Skeletal muscle cell (primary cell): ENCODE data around the gene GRIK1.
"Not testable (repeated sequence)": the region's sequence is repeated elsewhere in the genome, so short reads cannot be mapped to it uniquely, and the experiment has no call there.

Experiments used
- DNase-seq: peaks from one replicate; pipeline ENCODE4 v3.0.0-alpha.2; 2010; ENCODE audit warnings: low read depth
- H3K4me3 ChIP-seq: 2 replicates; pipeline ENCODE4 v1.5.1; 2011; ENCODE audit warnings: low read depth, mild to moderate bottlenecking, control low read depth, low read length, moderate library complexity

The GRIK1 gene

GRCh38 chr21:29939924-29940275 lies at the start of gene GRIK1:
GRIK1 (minus strand) TSS chr21:29939996.
- H3K4me3 ChIP-seq: peak within 1 kb of the TSS; percentile 52
- no peak for DNase-seq

GRCh38 chr21:29987762-29988161 lies 48.0 kb upstream of the GRIK1 start:
- DNase-seq: no peak
- H3K4me3 ChIP-seq: no peak overlapping the region

GRCh38 chr21:29985866-29986265 lies 46.1 kb upstream of the GRIK1 start:
- no peak for DNase-seq
- no peak overlapping the region for H3K4me3 ChIP-seq

GRCh38 chr21:29979043-29979442 lies 39.2 kb upstream of the GRIK1 start:
- no peak for DNase-seq
- H3K4me3 ChIP-seq: no peak overlapping the region

- DNase-seq: no peak
- H3K4me3 ChIP-seq: no peak overlapping the region
Observed at GRCh38 chr21:29975776-29976175, 36.0 kb upstream of the GRIK1 start.

GRCh38 chr21:29973258-29973657 lies 33.5 kb upstream of the GRIK1 start:
- no peak overlapping the region for H3K4me3 ChIP-seq
- no peak for DNase-seq

- H3K4me3 ChIP-seq: no peak overlapping the region
- DNase-seq: no peak
Observed at GRCh38 chr21:29961291-29962027, 21.7 kb upstream of the GRIK1 start.

GRCh38 chr21:29958551-29958950 lies 18.8 kb upstream of the GRIK1 start:
- no peak for DNase-seq
- H3K4me3 ChIP-seq: no peak overlapping the region

GRCh38 chr21:29958035-29958434 lies 18.2 kb upstream of the GRIK1 start:
- not testable (repeated sequence) for H3K4me3 ChIP-seq

GRCh38 chr21:29953690-29954089 lies 13.9 kb upstream of the GRIK1 start:
- no peak overlapping the region for H3K4me3 ChIP-seq
- DNase-seq: no peak

More at GRCh38 chr21:29958035-29958434, 18.2 kb upstream of the GRIK1 start:
- not testable (repeated sequence) for DNase-seq

- DNase-seq: no peak
- H3K4me3 ChIP-seq: no peak overlapping the region
Observed at GRCh38 chr21:29953072-29953471, 13.3 kb upstream of the GRIK1 start.

GRCh38 chr21:29951911-29952310 lies 12.1 kb upstream of the GRIK1 start:
- H3K4me3 ChIP-seq: no peak overlapping the region
- no peak for DNase-seq

GRCh38 chr21:29949991-29950390 lies 10.2 kb upstream of the GRIK1 start:
- H3K4me3 ChIP-seq: no peak overlapping the region
- no peak for DNase-seq

- no peak for DNase-seq
- no peak overlapping the region for H3K4me3 ChIP-seq
Observed at GRCh38 chr21:29947119-29947518, 7.3 kb upstream of the GRIK1 start.

GRCh38 chr21:29943885-29944284 lies 4.1 kb upstream of the GRIK1 start:
- no peak for DNase-seq
- no peak overlapping the region for H3K4me3 ChIP-seq

GRCh38 chr21:29942034-29942433 lies 2.2 kb upstream of the GRIK1 start:
- no peak for DNase-seq
- no peak overlapping the region for H3K4me3 ChIP-seq

GRCh38 chr21:29940991-29941390 lies 1.2 kb upstream of the GRIK1 start:
- no peak for DNase-seq
- H3K4me3 ChIP-seq: no peak overlapping the region

- no peak for DNase-seq
- peak overlapping the region; percentile 52 for H3K4me3 ChIP-seq
Observed at GRCh38 chr21:29940361-29940760, 565 bp upstream of the GRIK1 start.

- no peak for DNase-seq
- H3K4me3 ChIP-seq: peak overlapping the region; percentile 52
Observed at GRCh38 chr21:29939104-29939923, 482 bp downstream of the GRIK1 start.

GRCh38 chr21:29938776-29939103 lies 1.1 kb downstream of the GRIK1 start:
- H3K4me3 ChIP-seq: peak overlapping the region; percentile 52
- DNase-seq: no peak

- DNase-seq: no peak
- H3K4me3 ChIP-seq: no peak overlapping the region
Observed at GRCh38 chr21:29933088-29933487, 6.7 kb downstream of the GRIK1 start.
